Skeletal muscle tissue (tissue), 4 donors: ENCODE measurements around the gene HCFC1. TPM values are rescaled to one million over a fixed set of nuclear protein-coding genes. Genes with fewer than 3 reads are reported as not detected.
A peak's percentile ranks its signal among the peaks of the same experiment; 100 is the strongest.

Source experiments
- H3K27ac ChIP-seq: one replicate; pipeline ENCODE4 v1.7.0; 2013; ENCODE audit warnings: mild to moderate bottlenecking, low read depth, low read length, inconsistent platforms
- H3K27me3 ChIP-seq, 3 donors: one replicate each; pipeline ENCODE4 v1.7.0; 2013; ENCODE audit warnings: low read length in 3 of 3; ENCODE audit not compliant: control insufficient read depth in 3 of 3, insufficient read depth in 3 of 3
- H3K36me3 ChIP-seq, 3 donors: one replicate each; pipeline ENCODE4 v1.7.0; 2013; ENCODE audit warnings: low read length in 3 of 3; ENCODE audit not compliant: control insufficient read depth in 3 of 3, insufficient read depth in 3 of 3
- H3K4me1 ChIP-seq, 3 donors: one replicate each; pipeline ENCODE4 v1.7.0; 2013; ENCODE audit warnings: low read length in 3 of 3, mild to moderate bottlenecking in 3 of 3; ENCODE audit not compliant: control insufficient read depth in 3 of 3, insufficient read depth in 3 of 3
- H3K4me3 ChIP-seq, 3 donors: one replicate each; pipeline ENCODE4 v1.7.0; 2013; ENCODE audit warnings: low read length in 3 of 3
- H3K9ac ChIP-seq, 3 donors: one replicate each; pipeline ENCODE4 v1.7.0; 2013; ENCODE audit warnings: low read length in 3 of 3, mild to moderate bottlenecking in 3 of 3, moderate library complexity in 2 of 3, low read depth in 1 of 3
- H3K9me3 ChIP-seq, 3 donors: one replicate each; pipeline ENCODE4 v1.7.0; 2013; ENCODE audit warnings: low read length in 3 of 3; ENCODE audit not compliant: control insufficient read depth in 3 of 3
- total RNA-seq: library from RNA; depleted of rRNA; stranded (reverse); fragments of >200 nt; gene quantifications from one replicate; pipeline ENCODE4 v1.2.3, GENCODE V29; 2014
- donor health status: Osteomylitis.

The HCFC1 gene
- total RNA-seq, result 9.4 TPM

- Histone ChIP-seq H3K27me3 (no peaks in the 10 kb centered on the region), H3K4me1 (peaks cover 43 to 54% (median 45%) of the 10 kb centered on the region in 3 donors), H3K9ac (peak within 1 kb of the TSS; percentile 95 to 99 (median 97)), H3K27ac (peak within 1 kb of the TSS; percentile 99), H3K36me3 (no peaks in the 10 kb centered on the region), H3K4me3 (peak within 1 kb of the TSS; percentile 88 to 93 (median 89)), H3K9me3 (no peaks in the 10 kb centered on the region)
Observed at GRCh38 chrX:153971450-153972367, at the start of gene HCFC1. TSS of gene HCFC1 (minus strand) at chrX:153971818. CDS start at chrX:153970840, 978 bp downstream.

DNA sequence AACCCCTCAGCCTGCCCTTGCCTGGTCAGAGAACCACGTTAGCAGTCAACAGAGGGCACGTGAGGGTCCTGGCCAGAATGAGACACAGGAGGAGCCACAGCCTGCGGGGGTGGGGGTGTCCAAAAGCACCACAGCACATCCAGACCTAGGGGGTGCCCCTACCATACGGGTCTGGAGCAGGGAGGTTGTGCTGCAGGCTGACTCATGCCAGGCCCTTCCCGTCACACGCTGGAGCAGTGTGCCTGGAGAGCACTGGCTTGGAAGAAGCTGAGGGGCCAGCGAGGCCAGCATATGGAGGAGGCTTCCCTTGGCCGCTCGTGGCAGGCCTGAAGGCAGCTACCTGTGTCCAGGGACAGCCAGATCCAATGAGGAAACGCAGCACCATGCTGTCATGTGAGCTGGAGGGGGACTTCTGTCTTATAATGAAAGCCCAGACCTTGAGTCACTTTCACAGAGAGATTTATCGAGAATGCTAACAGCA is 49.6 kb upstream of the HCFC1 start:
- Histone ChIP-seq H3K27ac (peak overlapping the region; percentile 84), H3K4me3 (no peak overlapping the region), H3K27me3 (peaks cover 0 to 2% (median 0%) of the 10 kb centered on the region in 3 donors), H3K4me1 (peaks cover 15 to 43% (median 26%) of the 10 kb centered on the region in 3 donors), H3K36me3 (peaks cover 0 to 3% (median 1%) of the 10 kb centered on the region in 3 donors), H3K9ac (peak overlapping the region in 1 of 3 donors; percentile 16), H3K9me3 (no peaks in the 10 kb centered on the region)

- Histone ChIP-seq H3K4me3 (peak overlapping the region; percentile 62 to 71 (median 69)), H3K27ac (peak overlapping the region; percentile 84), H3K9me3 (no peaks in the 10 kb centered on the region), H3K9ac (peak overlapping the region; percentile 74 to 83 (median 81)), H3K4me1 (peaks cover 15 to 43% (median 23%) of the 10 kb centered on the region in 3 donors), H3K27me3 (peaks cover 0 to 2% (median 0%) of the 10 kb centered on the region in 3 donors), H3K36me3 (peaks cover 3 to 5% (median 4%) of the 10 kb centered on the region in 3 donors)
Observed at GRCh38 chrX:154020536-154021115, 49.0 kb upstream of the HCFC1 start.

GRCh38 chrX:154019633-154020528 is 48.3 kb upstream of the HCFC1 start, which contains the start of gene IRAK1:
TSS of gene IRAK1 (minus strand) at chrX:154019902. CDS start at chrX:154019812, 90 bp downstream.
- H3K9me3 ChIP-seq, result no peaks in the 10 kb centered on the region
- peak within 1 kb of the TSS; percentile 74 to 83 (median 81) for H3K9ac ChIP-seq
- H3K4me1 ChIP-seq, result peaks cover 15 to 37% (median 18%) of the 10 kb centered on the region in 3 donors
- H3K27me3 ChIP-seq, result peaks cover 0 to 2% (median 0%) of the 10 kb centered on the region in 3 donors
- H3K4me3 ChIP-seq, result peak within 1 kb of the TSS; percentile 62 to 71 (median 69)
- H3K27ac ChIP-seq, result peak within 1 kb of the TSS; percentile 84
- H3K36me3 ChIP-seq, result peaks cover 3 to 6% (median 4%) of the 10 kb centered on the region in 3 donors

GRCh38 chrX:154019061-154019621 is 47.5 kb upstream of the HCFC1 start:
- Histone ChIP-seq H3K27me3 (no peaks in the 10 kb centered on the region), H3K36me3 (peaks cover 3 to 6% (median 4%) of the 10 kb centered on the region in 3 donors), H3K9ac (peak overlapping the region; percentile 10 to 71 (median 62)), H3K9me3 (no peaks in the 10 kb centered on the region), H3K27ac (peak overlapping the region; percentile 60), H3K4me3 (peak overlapping the region; percentile 52 to 65 (median 63)), H3K4me1 (peaks cover 15 to 36% (median 18%) of the 10 kb centered on the region in 3 donors)

DNA sequence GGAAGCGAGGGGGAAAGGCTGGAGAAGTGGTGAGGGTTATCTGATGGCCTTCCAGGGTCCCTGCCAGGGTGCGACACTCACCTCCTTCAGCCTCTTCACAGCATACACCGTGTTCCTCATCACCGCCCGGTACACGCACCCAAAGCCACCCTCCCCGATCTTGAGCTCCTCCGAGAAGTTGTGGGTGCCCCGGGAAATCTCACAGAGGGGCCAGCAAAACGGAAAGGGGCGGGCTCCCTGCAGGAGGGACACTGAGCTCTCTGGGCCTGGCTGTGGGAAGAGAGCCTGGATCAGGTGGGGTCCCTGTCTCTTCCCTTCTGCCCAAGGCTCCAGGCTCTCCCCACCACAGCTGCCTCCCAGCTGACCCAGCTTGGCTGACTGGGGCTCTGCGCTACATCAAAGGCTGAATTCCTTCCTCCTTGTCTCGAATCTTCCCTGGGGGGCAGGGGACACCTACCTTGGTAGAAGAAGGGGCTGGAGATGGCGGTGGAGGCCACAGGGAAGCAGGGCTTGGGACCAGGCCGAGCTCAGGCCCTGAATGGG is 47.0 kb upstream of the HCFC1 start:
- Histone ChIP-seq H3K36me3 (peaks cover 3 to 6% (median 4%) of the 10 kb centered on the region in 3 donors), H3K27me3 (no peaks in the 10 kb centered on the region), H3K4me3 (peak overlapping the region; percentile 52 to 65 (median 63)), H3K9ac (peak overlapping the region; percentile 10 to 71 (median 62)), H3K27ac (peak overlapping the region; percentile 60), H3K4me1 (peaks cover 17 to 35% (median 18%) of the 10 kb centered on the region in 3 donors), H3K9me3 (no peaks in the 10 kb centered on the region)

- H3K9ac ChIP-seq, result peak overlapping the region in 1 of 3 donors; percentile 62
- no peak overlapping the region for H3K4me3 ChIP-seq
- no peaks in the 10 kb centered on the region for H3K9me3 ChIP-seq
- peaks cover 17 to 35% (median 18%) of the 10 kb centered on the region in 3 donors for H3K4me1 ChIP-seq
- H3K36me3 ChIP-seq, result peaks cover 3 to 6% (median 4%) of the 10 kb centered on the region in 3 donors
- no peaks in the 10 kb centered on the region for H3K27me3 ChIP-seq
- no peak overlapping the region for H3K27ac ChIP-seq
Observed at GRCh38 chrX:154017766-154018517, 46.3 kb upstream of the HCFC1 start.

DNA sequence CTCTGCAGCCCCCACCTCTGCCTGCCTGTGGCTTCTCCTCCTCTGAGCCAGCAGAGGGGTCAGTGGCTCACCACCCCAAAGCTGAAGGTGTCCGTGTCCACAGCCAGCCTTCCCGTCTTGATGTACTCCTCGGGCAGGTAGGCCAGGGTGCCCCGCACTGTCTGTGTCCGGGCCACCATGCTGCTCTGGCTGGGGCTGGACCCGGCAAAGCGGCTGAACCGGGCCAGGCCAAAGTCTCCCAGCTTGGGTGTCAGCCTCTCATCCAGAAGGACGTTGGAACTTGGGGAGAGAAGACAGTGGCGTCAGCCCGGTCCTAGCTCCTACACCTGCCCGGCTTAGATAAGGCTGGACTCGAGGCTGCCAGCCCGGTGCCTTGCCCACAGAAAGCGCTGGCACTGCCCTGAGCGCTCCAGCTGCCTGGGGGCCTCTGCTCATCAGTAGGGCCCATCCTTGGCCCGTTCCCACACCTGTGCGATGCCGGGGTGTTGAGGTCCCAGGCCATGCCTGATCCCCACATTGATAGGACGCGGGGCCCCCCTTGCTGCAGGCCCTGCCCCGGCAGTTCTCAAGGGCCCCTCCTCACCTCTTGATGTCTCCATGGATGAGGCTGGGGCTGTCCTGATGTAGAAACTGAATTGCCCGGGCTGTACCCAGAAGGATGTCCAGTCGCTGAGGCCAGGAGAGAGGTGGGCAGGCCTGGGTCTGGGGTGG is 44.9 kb upstream of the HCFC1 start:
- H3K27ac ChIP-seq, result no peak overlapping the region
- H3K9ac ChIP-seq, result no peak overlapping the region
- H3K9me3 ChIP-seq, result no peaks in the 10 kb centered on the region
- peaks cover 17 to 30% (median 18%) of the 10 kb centered on the region in 3 donors for H3K4me1 ChIP-seq
- H3K4me3 ChIP-seq, result no peak overlapping the region
- peaks cover 3 to 6% (median 4%) of the 10 kb centered on the region in 3 donors for H3K36me3 ChIP-seq
- no peaks in the 10 kb centered on the region for H3K27me3 ChIP-seq
